UCSD-AML1 (cell line): Measurements from ENCODE around the gene ERLEC1.
A peak's percentile ranks its signal among the peaks of the same experiment; 100 is the strongest.
"Not testable (repeated sequence)": the region's sequence is repeated elsewhere in the genome, so short reads cannot be mapped to it uniquely, and the experiment has no call there.

ENCODE experiments used
- DNase-seq: peaks from one replicate; lab custom pipeline; 2025; ENCODE audit not compliant: unreplicated experiment; lab: John Stamatoyannopoulos, UW

ERLEC1 gene

GRCh38 chr2:53786705-53787613, at the start of gene ERLEC1, which contains the start of gene ASB3:
Gene ERLEC1 (plus strand): TSS chr2:53787044. CDS start chr2:53787211, 167 bp downstream.
Gene ASB3 (minus strand): TSS chr2:53786953. CDS start chr2:53765572, 21,381 bp downstream.
- peak; percentile 92 for DNase-seq

GRCh38 chr2:53737091-53737490, 49.8 kb upstream of the ERLEC1 start:
- DNase-seq, result no peak

- DNase-seq, result no peak
Measured at GRCh38 chr2:53739032-53739431, 47.8 kb upstream of the ERLEC1 start.

- no peak for DNase-seq
Measured at GRCh38 chr2:53740170-53740569, 46.7 kb upstream of the ERLEC1 start.

GRCh38 chr2:53744395-53745065, 42.3 kb upstream of the ERLEC1 start:
- no peak for DNase-seq

GRCh38 chr2:53750041-53750768, 36.6 kb upstream of the ERLEC1 start:
- no peak for DNase-seq

- no peak for DNase-seq
Measured at GRCh38 chr2:53751728-53752127, 35.1 kb upstream of the ERLEC1 start.

GRCh38 chr2:53752385-53752784, 34.5 kb upstream of the ERLEC1 start:
- DNase-seq, result no peak

- DNase-seq, result no peak
Measured at GRCh38 chr2:53753041-53753440, 33.8 kb upstream of the ERLEC1 start.

- DNase-seq, result no peak
Measured at GRCh38 chr2:53755121-53755520, 31.7 kb upstream of the ERLEC1 start.

- no peak for DNase-seq
Measured at GRCh38 chr2:53756644-53757043, 30.2 kb upstream of the ERLEC1 start.

- DNase-seq, result not testable (repeated sequence)
Measured at GRCh38 chr2:53757206-53757605, 29.6 kb upstream of the ERLEC1 start.

- no peak for DNase-seq
Measured at GRCh38 chr2:53765767-53766166, 21.1 kb upstream of the ERLEC1 start.

- peak; percentile 84 for DNase-seq
Measured at GRCh38 chr2:53767405-53768241, 19.2 kb upstream of the ERLEC1 start, which contains the start of gene CHAC2. Gene CHAC2 (plus strand): TSS chr2:53767804. CDS start chr2:53767887, 83 bp downstream.

- no peak for DNase-seq
Measured at GRCh38 chr2:53768242-53768542, 18.7 kb upstream of the ERLEC1 start.

GRCh38 chr2:53769318-53769945, 17.4 kb upstream of the ERLEC1 start:
- DNase-seq, result no peak

- no peak for DNase-seq
Measured at GRCh38 chr2:53770264-53770663, 16.6 kb upstream of the ERLEC1 start.

GRCh38 chr2:53777134-53777533, 9.7 kb upstream of the ERLEC1 start:
- no peak for DNase-seq

GRCh38 chr2:53778536-53779162, 8.2 kb upstream of the ERLEC1 start:
- no peak for DNase-seq

- DNase-seq, result no peak
Measured at GRCh38 chr2:53780056-53780455, 6.8 kb upstream of the ERLEC1 start.
